ENCODE results near the gene ABHD14A.

Gene ABHD14A

DNA sequence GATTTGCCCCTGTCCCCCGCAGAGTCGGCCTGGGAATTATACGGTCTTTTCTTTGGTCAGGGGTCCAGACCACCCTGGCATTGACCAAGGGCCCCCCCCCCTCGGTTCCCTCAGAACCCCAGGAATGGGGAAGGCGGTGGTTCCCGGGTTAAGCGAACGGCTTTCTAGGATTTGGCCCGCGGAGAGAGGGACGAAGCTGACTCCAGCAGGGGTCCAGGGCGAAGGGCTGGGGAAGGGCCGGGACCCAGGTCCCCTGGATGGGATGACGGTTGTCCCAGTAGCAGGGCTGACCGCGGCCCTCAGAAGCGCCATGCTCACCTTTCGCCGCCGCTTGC, 33.4 kb upstream of the ABHD14A start:
- no peak for DNase-seq (ENCODE audit: low read depth)

- peak; percentile 99 for DNase-seq (ENCODE audit: low read depth)
Measured at GRCh38 chr3:51941798-51942602, 32.9 kb upstream of the ABHD14A start, which contains the start of the genes PARP3 and RRP9. Gene PARP3 (plus strand): TSS chr3:51942363. CDS start chr3:51943356, 993 bp downstream. Gene RRP9 (minus strand): TSS chr3:51941904. CDS start chr3:51941867, 37 bp downstream.

DNA sequence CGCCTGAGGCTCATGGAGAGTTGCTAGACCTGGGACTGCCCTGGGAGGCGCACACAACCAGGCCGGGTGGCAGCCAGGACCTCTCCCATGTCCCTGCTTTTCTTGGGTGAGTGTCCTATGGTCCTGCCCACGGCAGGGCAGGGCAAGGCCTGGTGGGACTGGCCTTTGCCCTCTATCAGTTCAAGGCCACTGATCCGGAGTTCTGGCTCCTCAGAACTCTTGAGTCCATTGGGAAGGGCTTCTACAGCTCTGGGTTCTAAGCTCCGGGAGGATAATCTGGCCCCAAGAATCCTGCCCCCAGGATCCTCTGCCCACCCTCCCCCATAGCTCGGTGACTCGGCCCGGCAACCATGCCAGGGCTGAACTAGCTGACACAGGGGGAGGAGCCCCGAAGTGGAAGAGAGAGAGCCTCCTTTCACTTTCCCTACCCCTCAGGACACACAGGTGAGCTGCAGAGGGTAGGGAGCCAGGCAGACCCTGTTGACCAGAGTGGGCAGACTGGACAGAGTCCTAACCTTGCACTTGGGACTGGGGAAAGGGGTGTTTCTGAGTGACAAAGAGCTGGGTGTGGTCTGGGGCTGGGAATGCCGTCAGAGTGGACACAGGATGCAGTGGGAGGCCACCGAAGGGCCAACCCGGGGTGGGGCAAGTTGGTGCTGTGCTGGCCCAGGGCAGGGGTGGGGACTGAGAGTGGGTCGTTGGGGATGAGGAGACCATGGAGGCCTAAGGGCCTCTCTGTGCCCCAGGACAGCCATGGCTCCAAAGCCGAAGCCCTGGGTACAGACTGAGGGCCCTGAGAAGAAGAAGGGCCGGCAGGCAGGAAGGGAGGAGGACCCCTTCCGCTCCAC, 32.0 kb upstream of the ABHD14A start:
- DNase-seq (ENCODE audit: low read depth), result no peak

DNA sequence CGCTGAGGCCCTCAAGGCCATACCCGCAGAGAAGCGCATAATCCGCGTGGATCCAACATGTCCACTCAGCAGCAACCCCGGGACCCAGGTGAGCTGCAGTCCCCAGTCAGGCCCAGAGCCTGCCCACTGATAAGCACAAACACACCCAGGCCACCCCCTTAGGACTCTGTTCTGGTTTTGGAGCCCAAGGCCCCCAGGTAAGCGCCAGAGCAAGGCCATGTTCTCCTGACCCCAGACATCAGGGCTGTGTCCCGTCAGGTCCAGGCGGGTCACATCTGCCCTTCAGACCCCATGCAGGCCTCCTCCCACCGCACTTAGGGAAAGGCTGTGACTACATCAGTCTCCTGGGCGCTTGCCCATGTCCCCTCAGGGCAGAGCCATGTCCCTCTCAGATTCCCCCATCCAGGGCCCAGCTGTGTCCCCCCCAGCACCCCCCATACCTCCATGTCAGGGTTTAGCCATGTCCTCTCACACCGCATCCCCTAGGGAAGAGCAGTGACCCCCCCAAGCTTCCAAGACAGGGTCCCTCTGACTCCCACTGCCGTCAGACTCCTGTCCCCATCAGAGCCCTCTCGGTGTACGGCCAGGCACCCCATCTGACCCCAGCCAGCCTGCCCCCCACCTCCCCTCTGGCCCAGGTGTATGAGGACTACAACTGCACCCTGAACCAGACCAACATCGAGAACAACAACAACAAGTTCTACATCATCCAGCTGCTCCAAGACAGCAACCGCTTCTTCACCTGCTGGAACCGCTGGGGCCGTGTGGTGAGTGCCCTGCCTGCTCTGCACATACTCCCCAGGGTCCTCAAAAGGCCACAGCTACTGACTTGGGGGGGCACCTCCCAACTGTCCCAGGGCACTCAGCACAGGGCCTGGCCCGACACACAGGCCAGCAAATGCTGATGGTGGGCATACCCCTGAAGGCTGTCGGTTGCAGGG, 31.1 kb upstream of the ABHD14A start:
- DNase-seq (ENCODE audit: low read depth), result no peak

GRCh38 chr3:51944451-51945021, 30.3 kb upstream of the ABHD14A start:
- DNase-seq (ENCODE audit: low read depth), result no peak

- DNase-seq (ENCODE audit: low read depth), result no peak
Measured at GRCh38 chr3:51945031-51945840, 29.6 kb upstream of the ABHD14A start.

GRCh38 chr3:51945926-51946705, 28.7 kb upstream of the ABHD14A start:
- DNase-seq (ENCODE audit: low read depth), result no peak

DNA sequence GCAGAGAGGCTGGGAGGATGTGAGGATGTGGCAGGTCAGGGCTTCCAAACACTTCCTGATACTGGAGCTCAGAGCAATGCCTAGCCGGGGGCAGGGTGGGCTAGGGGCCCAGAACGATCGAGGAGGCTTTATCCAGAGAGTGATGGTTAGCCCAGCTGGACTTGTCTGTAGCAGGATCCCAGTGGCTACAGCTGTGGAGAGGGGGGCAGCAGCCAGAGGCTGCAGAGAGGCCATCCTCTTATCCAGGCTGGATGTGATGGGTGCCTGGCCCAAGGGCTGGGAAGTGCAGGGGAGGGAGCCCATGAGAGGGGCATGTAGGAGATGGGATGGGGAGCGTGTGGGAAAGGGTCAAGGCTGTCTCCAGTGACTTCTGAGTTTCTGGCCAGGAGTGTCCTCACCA, 28.1 kb upstream of the ABHD14A start:
- DNase-seq (ENCODE audit: low read depth), result no peak

DNA sequence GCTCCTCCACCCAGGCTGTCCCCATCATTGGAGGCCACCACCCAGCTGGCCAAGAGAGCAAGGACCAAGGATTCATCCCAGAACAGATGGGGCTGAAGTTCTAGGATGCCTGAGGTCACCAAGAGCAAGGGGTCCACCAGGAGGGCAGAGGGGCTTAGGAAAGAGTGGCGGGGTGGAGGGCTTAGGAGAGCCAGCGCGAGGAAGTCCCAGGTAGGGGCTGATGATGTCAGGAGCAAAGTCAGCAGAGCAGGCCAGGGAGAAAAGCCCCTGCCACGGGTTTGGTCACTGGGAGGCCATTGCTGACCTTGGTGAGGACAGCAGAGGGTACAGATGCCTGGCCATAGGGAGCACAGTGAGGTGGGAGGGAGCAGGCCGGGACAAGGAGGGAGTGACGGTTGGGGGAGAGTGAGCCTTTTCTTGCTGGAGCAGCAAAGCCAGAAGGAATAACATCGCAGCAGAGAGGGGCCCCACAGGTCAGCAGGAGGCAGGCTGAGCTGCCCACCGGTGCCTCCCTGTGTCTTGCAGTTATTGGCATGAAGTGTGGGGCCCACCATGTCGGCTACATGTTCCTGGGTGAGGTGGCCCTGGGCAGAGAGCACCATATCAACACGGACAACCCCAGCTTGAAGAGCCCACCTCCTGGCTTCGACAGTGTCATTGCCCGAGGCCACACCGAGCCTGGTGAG, 27.5 kb upstream of the ABHD14A start:
- no peak for DNase-seq (ENCODE audit: low read depth)

GRCh38 chr3:51948016-51948580, 26.8 kb upstream of the ABHD14A start:
- no peak for DNase-seq (ENCODE audit: low read depth)

DNA sequence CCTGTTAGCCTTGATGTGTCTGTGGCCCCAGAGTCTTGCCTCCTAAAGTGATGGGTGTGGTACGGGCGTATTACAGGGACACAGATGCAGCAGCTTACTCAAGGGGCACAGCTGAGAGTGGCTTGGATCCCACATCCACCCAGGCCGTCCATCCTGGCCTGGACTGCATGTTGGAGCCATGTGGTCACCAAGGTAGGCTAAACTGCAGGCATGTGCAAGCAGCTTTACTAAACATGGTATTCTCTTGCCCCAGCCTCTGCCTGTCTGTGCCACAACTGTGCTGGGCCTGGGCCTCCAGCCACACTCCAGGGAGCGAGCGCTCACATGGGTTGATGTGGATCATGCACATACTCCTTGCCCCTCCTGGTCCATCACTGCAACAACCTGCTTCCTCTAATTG, 25.7 kb upstream of the ABHD14A start:
- DNase-seq (ENCODE audit: low read depth), result no peak

DNA sequence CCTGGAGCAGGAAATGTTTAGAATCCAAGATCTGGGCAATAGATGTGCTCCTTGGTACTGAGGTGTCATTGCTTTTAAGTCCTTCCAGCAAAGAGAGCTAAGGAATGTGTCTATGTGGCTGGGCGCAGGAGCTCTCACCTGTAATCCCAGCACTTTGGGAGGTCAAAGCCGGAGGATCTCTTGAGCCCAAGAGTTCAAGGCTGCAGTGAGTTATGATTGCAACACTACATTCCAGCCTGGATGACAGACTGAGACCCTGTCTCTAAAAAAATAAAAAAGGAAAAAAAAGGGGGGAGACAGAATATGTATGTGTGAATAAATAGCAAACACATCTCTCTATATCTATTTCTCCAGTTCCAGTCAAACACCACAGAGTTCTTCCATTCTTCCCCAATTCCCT, 24.0 kb upstream of the ABHD14A start:
- no peak for DNase-seq (ENCODE audit: low read depth)

GRCh38 chr3:51953445-51953844, 21.4 kb upstream of the ABHD14A start:
- no peak for DNase-seq (ENCODE audit: low read depth)

DNA sequence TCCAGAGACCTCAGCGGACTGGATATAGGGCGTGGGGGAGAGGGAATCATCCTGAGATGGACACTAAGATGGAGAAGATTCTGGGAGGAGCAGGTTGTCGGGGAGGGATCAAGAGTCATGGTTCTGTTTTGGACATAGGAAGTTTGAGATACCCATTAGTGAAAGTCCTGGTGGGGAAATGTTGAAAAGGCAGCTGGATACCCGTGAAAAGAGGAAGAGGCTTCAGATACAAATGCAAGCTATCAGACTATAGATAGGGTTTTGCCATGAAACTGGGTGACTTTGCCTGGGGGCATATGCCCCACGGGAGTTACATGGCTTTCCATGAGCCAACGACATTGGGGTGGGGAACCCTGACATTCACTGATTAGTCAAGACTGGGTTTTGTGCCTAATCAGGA, 20.8 kb upstream of the ABHD14A start:
- DNase-seq (ENCODE audit: low read depth), result no peak

DNA sequence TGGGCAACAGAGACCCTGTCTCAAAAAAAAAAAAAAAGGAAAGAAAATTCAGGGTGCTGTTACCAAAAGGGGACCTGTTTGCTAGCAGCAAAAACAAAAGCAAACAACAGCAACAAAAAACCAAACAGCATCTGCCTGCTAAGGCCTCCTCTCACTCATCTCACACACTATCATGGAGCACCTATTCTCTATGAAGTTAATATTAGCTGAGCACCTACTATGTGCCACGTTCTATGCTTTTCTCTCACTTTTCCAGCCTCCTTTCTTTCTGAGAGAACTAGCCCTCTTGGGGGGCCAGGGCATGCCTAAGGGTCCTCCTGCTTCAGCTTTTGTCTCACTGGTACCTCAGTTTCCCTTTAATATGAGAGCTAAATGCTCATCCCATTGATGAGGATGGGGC, 20.2 kb upstream of the ABHD14A start:
- DNase-seq (ENCODE audit: low read depth), result no peak

GRCh38 chr3:51955175-51955892, 19.5 kb upstream of the ABHD14A start, which contains the start of gene GPR62:
Gene GPR62 (plus strand): TSS chr3:51955381. CDS start chr3:51955653, 272 bp downstream.
- DNase-seq (ENCODE audit: low read depth), result no peak

GRCh38 chr3:51955893-51956770, 18.7 kb upstream of the ABHD14A start:
- no peak for DNase-seq (ENCODE audit: low read depth)

Data from activated T-helper 1 cell treated with Interleukin-2 at 50 U/mL for 16 hours (primary cell).